OCI-LY1 (cell line): ENCODE data around the gene SRCIN1.
"Not testable (repeated sequence)": the region's sequence is repeated elsewhere in the genome, so short reads cannot be mapped to it uniquely, and the experiment has no call there.

Experiments
- CTCF ChIP-seq: fragments of 200-600 bp; sonication (generic), shearing (Covaris generic); IDR thresholded peaks from 2 replicates; pipeline ENCODE4 v1.5.1; 2017; ENCODE audit warnings: mild to moderate bottlenecking, antibody characterized with exemption, low read length, moderate library complexity, mixed read lengths
- EZH2 ChIP-seq: fragments of 200-600 bp; sonication (generic), shearing (Covaris generic); IDR thresholded peaks from 2 replicates; pipeline ENCODE4 v1.8.0; 2017; ENCODE audit warnings: borderline replicate concordance, mixed run types, mild to moderate bottlenecking, antibody characterized with exemption, low read length, moderate library complexity, mixed read lengths

- TF ChIP-seq EZH2, CTCF: not testable (repeated sequence)
Observed at GRCh38 chr17:38650653-38651173, 45.0 kb upstream of the SRCIN1 start.
